Body of pancreas (tissue), 4 donors: ENCODE measurements around the gene SPTBN1. TPM values are rescaled to one million over a fixed set of nuclear protein-coding genes. Genes with fewer than 3 reads are reported as not detected.

Source experiments
- ATAC-seq: fragments of 150-250 bp; one replicate; pipeline ENCODE4 v1.9.1; 2016
- DNase-seq, 4 donors: peaks; one replicate each; pipeline ENCODE4 v3.0.0-alpha.2; 2019
- H3K27ac ChIP-seq, 4 donors: fragments of 200-600 bp; sonication (generic); 1 replicate in 3 of 4; 2 replicates in 1 of 4; pipeline versions ENCODE4 v1.5.1 to v1.6.1; 2016 to 2019; ENCODE audit warnings: mild to moderate bottlenecking in 1 of 4, mixed read lengths in 1 of 4, moderate library complexity in 1 of 4
- H3K27me3 ChIP-seq, 2 donors: fragments of 200-600 bp; sonication (generic); one replicate each; pipeline ENCODE4 v1.6.0; 2016; ENCODE audit warnings: mild to moderate bottlenecking in 1 of 2
- H3K36me3 ChIP-seq, 2 donors: fragments of 200-600 bp; sonication (generic); replicated peaks in 1 of 2; 2 replicates each; pipeline ENCODE4 v1.5.1; 2016; ENCODE audit warnings: low read depth in 2 of 2; ENCODE audit not compliant: insufficient read depth in 1 of 2
- H3K4me1 ChIP-seq: fragments of 200-600 bp; sonication (generic); one replicate; pipeline ENCODE4 v1.6.0; 2016
- H3K4me3 ChIP-seq, 2 donors: fragments of 200-600 bp; sonication (generic); 1 replicate in 1 of 2; 2 replicates in 1 of 2; pipeline ENCODE4 v1.5.1; 2016 to 2019
- H3K9me3 ChIP-seq, 3 donors: fragments of 200-600 bp; sonication (generic); 1 replicate in 2 of 3; 2 replicates in 1 of 3; pipeline ENCODE4 v1.5.1; 2016
- CTCF ChIP-seq, 7 experiments: fragments of 450-650 bp in 4 of 7; fragments of 200-600 bp in 3 of 7; sonication (generic) in 3 of 7; IDR thresholded peaks; one replicate each; pipeline ENCODE4 v1.5.1; 2016 to 2019; ENCODE audit warnings: antibody characterized with exemption in 7 of 7
- POLR2A ChIP-seq, 3 donors: fragments of 450-650 bp; IDR thresholded peaks; one replicate each; pipeline ENCODE4 v1.6.1; 2016; ENCODE audit warnings: antibody characterized with exemption in 3 of 3, mild to moderate bottlenecking in 2 of 3
- WGBS, 2 donors: methylation state at CpG; one replicate each; pipeline ENCODE4 v1.1.5; 2017; 5-methylcytosine and 5-hydroxymethylcytosine counted together
- intact Hi-C: fragments of 100-400 bp; cut with DNase I; formaldehyde crosslinking; loops from one replicate; pipeline ENCODE4 v1.15.1; 2023
- total RNA-seq, 2 donors: library from RNA; depleted of rRNA; stranded (reverse); fragments of >200 nt; gene quantifications; one replicate each; pipeline ENCODE4 v1.1.0, GENCODE V29; 2016

The SPTBN1 gene
- total RNA-seq, 2 donors from 2014 or later, result 186 to 195 TPM

- DNase-seq, result no peak
- intact Hi-C loops, result no loop called here
- H3K27ac ChIP-seq, result no peak overlapping the region
- no peak for TF ChIP-seq POLR2A (IDR thresholded peaks at IDR 0.05)
- no peak for TF ChIP-seq CTCF (IDR thresholded peaks at IDR 0.05)
- no peaks in the 10 kb centered on the region for H3K27me3 ChIP-seq
- H3K4me3 ChIP-seq, result no peak overlapping the region
- no peak for ATAC-seq
- no peaks in the 10 kb centered on the region for H3K9me3 ChIP-seq
- no peaks in the 10 kb centered on the region for H3K36me3 ChIP-seq
- 79 to 87% methylated on average over 5 of the region's 5 CpGs for WGBS, 2 donors
- no peaks in the 10 kb centered on the region for H3K4me1 ChIP-seq
Measured at GRCh38 chr2:54411801-54412354, 44.2 kb upstream of the SPTBN1 start.

GRCh38 chr2:54416166-54416813 is 39.8 kb upstream of the SPTBN1 start:
- no peaks in the 10 kb centered on the region for H3K9me3 ChIP-seq
- intact Hi-C loops, result no loop called here
- no peaks in the 10 kb centered on the region for H3K27me3 ChIP-seq
- no peak for TF ChIP-seq POLR2A (IDR thresholded peaks at IDR 0.05)
- no peak for TF ChIP-seq CTCF (IDR thresholded peaks at IDR 0.05)
- H3K27ac ChIP-seq, result peak overlapping the region in 2 of 4 donors; percentile 1 to 8
- H3K4me1 ChIP-seq, result no peaks in the 10 kb centered on the region
- whole genome bisulfite sequencing, 2 donors, result 64 to 65% methylated on average over 9 of the region's 9 CpGs
- DNase-seq (no peak), ATAC-seq (peak; percentile 35)
- no peaks in the 10 kb centered on the region for H3K36me3 ChIP-seq
- H3K4me3 ChIP-seq, result no peak overlapping the region

GRCh38 chr2:54416938-54417337 is 39.2 kb upstream of the SPTBN1 start:
- no peaks in the 10 kb centered on the region for H3K27me3 ChIP-seq
- H3K36me3 ChIP-seq, result no peaks in the 10 kb centered on the region
- H3K27ac ChIP-seq, result peak overlapping the region in 2 of 4 donors; percentile 1 to 8
- H3K4me3 ChIP-seq, result no peak overlapping the region
- TF ChIP-seq CTCF (IDR thresholded peaks at IDR 0.05) (no peak), POLR2A (IDR thresholded peaks at IDR 0.05) (no peak)
- no peaks in the 10 kb centered on the region for H3K4me1 ChIP-seq
- WGBS, 2 donors, result 67 to 74% methylated on average over 1 of the region's 1 CpG
- intact Hi-C loops, result no loop called here
- ATAC-seq (no peak), DNase-seq (no peak)
- H3K9me3 ChIP-seq, result no peaks in the 10 kb centered on the region

GRCh38 chr2:54417577-54417976 is 38.5 kb upstream of the SPTBN1 start:
- Histone ChIP-seq H3K36me3 (no peaks in the 10 kb centered on the region), H3K27me3 (no peaks in the 10 kb centered on the region), H3K4me1 (no peaks in the 10 kb centered on the region), H3K9me3 (no peaks in the 10 kb centered on the region), H3K27ac (no peak overlapping the region), H3K4me3 (no peak overlapping the region)
- 71 to 91% methylated on average over 2 of the region's 2 CpGs for WGBS, 2 donors
- DNase-seq (no peak), ATAC-seq (no peak)
- intact Hi-C loops, result no loop called here
- TF ChIP-seq POLR2A (IDR thresholded peaks at IDR 0.05) (no peak), CTCF (IDR thresholded peaks at IDR 0.05) (no peak)

- H3K36me3 ChIP-seq, result no peaks in the 10 kb centered on the region
- H3K27ac ChIP-seq, result no peak overlapping the region
- no peaks in the 10 kb centered on the region for H3K4me1 ChIP-seq
- no peak overlapping the region for H3K4me3 ChIP-seq
- H3K9me3 ChIP-seq, result no peaks in the 10 kb centered on the region
- H3K27me3 ChIP-seq, result no peaks in the 10 kb centered on the region
- TF ChIP-seq CTCF (IDR thresholded peaks at IDR 0.05), result no peak
- no peak for TF ChIP-seq POLR2A (IDR thresholded peaks at IDR 0.05)
- intact Hi-C loops, result no loop called here
- ATAC-seq, result peak; percentile 24
- 68 to 72% methylated on average over 4 of the region's 4 CpGs for WGBS, 2 donors
- DNase-seq, result no peak
Measured at GRCh38 chr2:54419388-54419787, 36.7 kb upstream of the SPTBN1 start.
